Activated naive CD8-positive, alpha-beta T cell treated with anti-CD3 and anti-CD28 coated beads, Interleukin-2, amount 50 U/mL, for 24 hours (primary cell): ENCODE measurements around the gene MLX.

Source experiments
- ATAC-seq: fragments of 150-1000 bp; cut with Tn5 transposase; one replicate; pipeline ENCODE4 v1.10.0; 2021
- DNase-seq: peaks from one replicate; pipeline ENCODE4 v3.0.0; 2021
- H3K27ac Mint-ChIP-seq: one replicate; pipeline ENCODE4 v1.8.0; 2021; ENCODE audit warnings: mild to moderate bottlenecking, mixed read lengths
- H3K27me3 Mint-ChIP-seq: one replicate; pipeline ENCODE4 v1.8.0; 2021; ENCODE audit warnings: mixed read lengths
- H3K36me3 Mint-ChIP-seq: one replicate; pipeline ENCODE4 v1.8.0; 2021; ENCODE audit warnings: low read depth, mixed read lengths
- H3K4me1 Mint-ChIP-seq: one replicate; pipeline ENCODE4 v1.8.0; 2021; ENCODE audit warnings: mixed read lengths
- H3K4me3 Mint-ChIP-seq: one replicate; pipeline ENCODE4 v1.8.0; 2021; ENCODE audit warnings: mild to moderate bottlenecking, moderate library complexity, mixed read lengths
- H3K9me3 Mint-ChIP-seq: one replicate; pipeline ENCODE4 v1.8.0; 2021; ENCODE audit warnings: mixed read lengths

Gene MLX, protein sequence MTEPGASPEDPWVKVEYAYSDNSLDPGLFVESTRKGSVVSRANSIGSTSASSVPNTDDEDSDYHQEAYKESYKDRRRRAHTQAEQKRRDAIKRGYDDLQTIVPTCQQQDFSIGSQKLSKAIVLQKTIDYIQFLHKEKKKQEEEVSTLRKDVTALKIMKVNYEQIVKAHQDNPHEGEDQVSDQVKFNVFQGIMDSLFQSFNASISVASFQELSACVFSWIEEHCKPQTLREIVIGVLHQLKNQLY

DNA sequence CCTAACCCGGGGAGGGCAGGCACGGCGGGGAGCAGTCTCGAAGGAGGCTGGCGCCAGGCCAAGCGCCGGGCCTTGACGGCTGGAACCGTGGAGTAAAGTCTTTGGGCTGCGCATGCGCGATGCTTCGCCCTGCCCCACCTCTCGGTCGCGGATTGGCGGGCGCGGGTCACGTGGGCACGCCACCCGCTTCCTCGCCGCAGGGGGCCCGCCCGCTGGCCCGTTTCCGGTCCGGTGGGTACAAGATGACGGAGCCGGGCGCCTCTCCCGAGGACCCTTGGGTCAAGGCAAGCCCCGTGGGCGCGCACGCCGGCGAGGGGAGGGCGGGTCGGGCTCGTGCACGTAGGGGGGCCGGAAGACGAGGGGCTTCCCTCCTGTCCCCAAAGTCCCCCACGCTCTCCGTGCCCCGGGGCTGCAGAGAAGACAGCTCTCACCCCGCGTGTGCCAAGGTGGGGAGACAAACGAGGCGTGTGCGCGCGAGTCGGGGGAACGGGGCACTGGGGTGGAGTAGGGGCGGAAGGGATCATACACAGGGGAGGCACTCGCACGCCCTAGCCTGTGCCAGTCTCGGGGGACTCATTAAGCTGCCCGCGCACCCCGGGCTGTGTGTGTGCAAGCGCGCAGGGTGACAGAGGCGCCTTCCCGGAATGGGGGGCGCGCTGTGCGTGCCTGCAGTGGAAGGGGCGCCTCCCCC lies at the start of gene MLX:
Gene MLX, plus strand, starts transcription at position 218 of the 691 bp plus-strand sequence. Its CDS starts 25 bp downstream, at position 243.
- Mint-ChIP-seq H3K4me1 (peaks cover 48% of the 10 kb centered on the region), H3K9me3 (no peaks in the 10 kb centered on the region), H3K4me3 (peak within 1 kb of the TSS; percentile 91), H3K27me3 (no peaks in the 10 kb centered on the region), H3K27ac (peak within 1 kb of the TSS; percentile 92), H3K36me3 (peaks cover 46% of the 10 kb centered on the region)
- peak; percentile 73 for ATAC-seq
- DNase-seq: peak; percentile 95

DNA sequence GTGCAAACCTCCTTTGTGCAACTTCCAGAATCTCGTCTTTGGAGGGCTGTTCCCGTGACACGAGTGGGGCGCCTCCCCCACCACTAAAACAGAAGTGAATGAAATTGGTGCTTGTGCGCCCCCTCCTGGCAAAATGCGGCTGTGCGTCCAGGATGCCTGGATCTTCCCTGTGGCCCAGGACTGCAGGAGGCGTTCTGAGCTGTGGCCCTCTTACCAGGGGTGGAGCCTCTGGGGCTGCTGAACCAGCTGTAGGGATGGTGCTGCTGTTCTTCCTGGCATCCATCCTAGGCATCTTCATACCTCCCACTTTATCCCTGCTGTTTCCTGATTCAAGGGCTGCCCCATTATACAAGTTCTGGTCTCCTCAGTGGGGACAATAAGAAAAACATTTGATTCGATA lies 49.4 kb upstream of the MLX start:
- H3K9me3 Mint-ChIP-seq: no peaks in the 10 kb centered on the region
- H3K4me3 Mint-ChIP-seq: no peak overlapping the region
- DNase-seq: peak; percentile 88
- H3K27me3 Mint-ChIP-seq: peaks cover 3% of the 10 kb centered on the region
- peaks cover 6% of the 10 kb centered on the region for H3K4me1 Mint-ChIP-seq
- H3K36me3 Mint-ChIP-seq: peaks cover 8% of the 10 kb centered on the region
- peak; percentile 72 for ATAC-seq
- no peak overlapping the region for H3K27ac Mint-ChIP-seq

DNA sequence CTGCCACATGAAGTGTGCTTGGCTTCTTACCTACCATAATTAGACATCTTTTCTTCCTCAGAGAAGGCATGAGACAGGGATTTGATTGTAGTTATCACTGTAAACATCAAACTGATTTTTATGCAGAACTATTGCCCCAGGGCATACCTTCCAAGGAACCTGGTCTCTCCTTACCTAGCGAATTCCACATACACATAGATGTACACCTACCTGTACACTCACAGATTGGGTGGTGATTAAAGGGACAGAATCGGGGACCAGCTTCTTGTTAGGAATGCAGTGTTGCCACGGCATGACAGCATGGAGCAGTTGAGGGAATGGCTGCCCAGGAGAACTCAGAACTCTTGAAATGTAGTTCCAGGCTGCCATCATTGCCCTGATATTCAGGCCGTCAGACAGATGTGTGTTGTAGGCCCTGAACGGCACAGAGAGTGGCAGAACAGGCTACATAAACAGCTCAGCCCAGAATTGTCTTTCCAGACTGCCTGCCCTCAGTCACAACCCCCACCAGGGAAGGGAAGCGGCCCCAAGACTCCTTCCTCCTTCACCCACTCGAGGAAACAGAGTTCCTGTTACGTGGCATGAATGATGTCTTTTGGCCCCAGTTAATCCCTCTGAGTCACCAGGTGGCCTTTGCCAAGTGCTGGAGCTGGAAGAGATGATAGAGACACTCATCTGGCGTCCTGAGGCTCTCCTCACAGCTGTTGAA lies 48.7 kb upstream of the MLX start:
- ATAC-seq: no peak
- no peak for DNase-seq
- peaks cover 6% of the 10 kb centered on the region for H3K4me1 Mint-ChIP-seq

DNA sequence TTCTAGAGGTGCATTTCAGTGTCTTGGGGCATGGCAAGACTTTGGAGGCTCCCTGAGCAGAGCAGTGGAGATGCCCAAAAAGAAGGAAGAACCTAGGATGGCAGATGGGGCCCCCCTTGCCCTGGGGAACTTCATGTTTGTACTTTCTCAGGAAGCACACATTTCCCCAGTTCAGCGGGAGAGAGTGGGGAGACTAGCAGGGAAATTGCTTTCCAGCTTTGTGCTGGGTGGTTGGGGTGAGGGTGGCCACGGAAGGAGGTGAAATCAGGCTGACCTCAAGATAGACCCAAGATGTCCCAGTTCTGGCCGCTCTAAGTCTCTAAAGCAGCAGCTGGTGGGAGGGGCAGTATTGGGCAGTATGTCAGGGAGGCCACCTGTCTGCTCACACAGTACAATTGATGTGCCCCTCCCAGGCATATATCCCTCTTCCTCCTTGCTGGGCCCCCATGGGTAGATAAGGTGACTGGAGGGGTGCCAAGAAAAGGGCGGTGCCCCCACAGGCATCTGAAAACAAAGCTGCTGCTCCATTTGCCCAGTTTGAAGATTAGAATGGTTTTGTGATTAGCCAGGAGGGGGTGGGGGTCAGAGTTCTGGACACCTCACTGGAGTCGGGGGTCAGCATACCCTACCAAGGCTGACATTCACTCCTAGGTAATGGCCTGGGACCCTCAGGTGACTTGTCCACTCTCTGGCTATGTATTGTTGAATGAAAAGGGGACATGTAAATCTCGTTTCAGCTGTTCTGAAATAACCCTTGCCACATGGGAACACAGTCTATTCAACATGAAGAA lies 48.0 kb upstream of the MLX start:
- DNase-seq: no peak
- H3K27me3 Mint-ChIP-seq: peaks cover 3% of the 10 kb centered on the region
- H3K36me3 Mint-ChIP-seq: peaks cover 8% of the 10 kb centered on the region
- no peak overlapping the region for H3K27ac Mint-ChIP-seq
- no peak overlapping the region for H3K4me3 Mint-ChIP-seq
- H3K9me3 Mint-ChIP-seq: no peaks in the 10 kb centered on the region
- peaks cover 12% of the 10 kb centered on the region for H3K4me1 Mint-ChIP-seq
- ATAC-seq: no peak

More for the DNA sequence above, 48.7 kb upstream of the MLX start:
- Mint-ChIP-seq H3K9me3 (no peaks in the 10 kb centered on the region), H3K27me3 (peaks cover 3% of the 10 kb centered on the region), H3K36me3 (peaks cover 8% of the 10 kb centered on the region), H3K27ac (no peak overlapping the region), H3K4me3 (no peak overlapping the region)

DNA sequence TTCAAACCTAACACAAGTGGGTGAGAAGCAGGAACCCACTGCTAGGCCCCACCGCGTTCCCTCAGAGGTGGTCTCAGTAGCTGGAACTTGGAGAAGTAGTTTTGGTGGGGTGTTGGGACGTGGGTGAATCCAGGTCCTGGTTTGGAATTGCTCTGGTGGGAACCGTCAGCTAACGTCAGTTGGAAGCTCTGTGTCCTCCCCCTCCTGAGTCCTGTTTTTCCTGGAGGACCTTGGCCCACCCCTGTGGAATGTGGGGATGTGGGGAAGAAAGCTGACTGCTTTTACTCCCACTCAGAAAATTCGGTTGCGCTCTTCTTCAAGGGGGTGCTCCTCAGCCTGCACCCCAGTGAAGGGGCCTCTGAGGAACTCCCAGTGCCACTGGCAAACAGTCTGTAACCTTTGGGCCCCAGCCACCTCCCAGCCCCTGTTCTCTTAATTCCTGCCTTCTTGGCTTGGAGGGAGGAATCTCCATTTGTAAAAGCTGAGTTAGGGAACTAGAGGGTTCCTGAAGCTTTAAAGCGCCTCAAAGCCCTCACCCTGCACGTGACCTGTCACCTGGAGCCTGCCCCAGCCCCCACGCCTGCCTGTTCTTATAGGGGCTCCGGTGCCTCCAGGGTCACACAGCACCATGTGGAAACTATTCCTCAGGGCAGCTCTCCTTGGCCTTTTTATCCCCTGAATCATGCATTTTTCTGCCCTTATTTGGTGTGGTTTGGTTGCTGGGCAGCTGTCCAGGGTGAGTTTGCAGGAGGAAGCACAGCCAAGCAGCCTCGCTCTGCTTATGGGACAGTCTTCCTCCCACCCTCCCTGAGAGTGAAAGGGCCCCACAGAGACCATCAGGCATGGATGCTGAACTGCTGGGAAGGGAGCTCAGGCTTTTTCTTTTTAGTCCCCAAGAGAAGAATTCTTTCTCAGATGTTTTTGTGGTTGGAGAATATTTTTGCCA lies 47.1 kb upstream of the MLX start:
- Mint-ChIP-seq H3K4me1 (peaks cover 19% of the 10 kb centered on the region), H3K36me3 (peaks cover 8% of the 10 kb centered on the region), H3K9me3 (no peaks in the 10 kb centered on the region), H3K27ac (no peak overlapping the region), H3K4me3 (no peak overlapping the region), H3K27me3 (peaks cover 3% of the 10 kb centered on the region)
- no peak for DNase-seq
- ATAC-seq: no peak

DNA sequence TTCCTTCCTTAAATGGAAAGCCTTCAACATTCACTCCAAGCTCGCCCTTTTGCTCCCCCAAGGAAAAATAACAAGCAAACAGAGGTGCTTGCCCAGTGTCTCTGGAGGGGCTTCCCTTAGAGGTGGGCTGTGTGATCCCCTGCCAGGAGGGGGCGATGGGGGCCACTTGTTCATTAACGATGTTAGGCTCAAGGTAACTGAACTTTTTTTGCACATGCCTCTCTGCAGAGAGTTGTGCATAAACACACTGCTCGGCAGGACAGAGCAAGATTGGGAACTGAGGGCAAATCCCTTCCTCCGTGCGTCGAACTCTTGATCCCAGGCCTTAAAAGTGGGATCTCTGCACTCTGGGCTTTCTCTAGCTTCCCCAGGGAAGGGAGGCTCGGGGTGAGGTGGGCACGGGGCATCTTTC lies 46.4 kb upstream of the MLX start:
- H3K36me3 Mint-ChIP-seq: peaks cover 8% of the 10 kb centered on the region
- H3K27me3 Mint-ChIP-seq: peaks cover 3% of the 10 kb centered on the region
- H3K27ac Mint-ChIP-seq: no peak overlapping the region
- DNase-seq (peak; percentile 49), ATAC-seq (no peak)
- H3K4me3 Mint-ChIP-seq: no peak overlapping the region
- H3K4me1 Mint-ChIP-seq: peaks cover 19% of the 10 kb centered on the region
- H3K9me3 Mint-ChIP-seq: no peaks in the 10 kb centered on the region

DNA sequence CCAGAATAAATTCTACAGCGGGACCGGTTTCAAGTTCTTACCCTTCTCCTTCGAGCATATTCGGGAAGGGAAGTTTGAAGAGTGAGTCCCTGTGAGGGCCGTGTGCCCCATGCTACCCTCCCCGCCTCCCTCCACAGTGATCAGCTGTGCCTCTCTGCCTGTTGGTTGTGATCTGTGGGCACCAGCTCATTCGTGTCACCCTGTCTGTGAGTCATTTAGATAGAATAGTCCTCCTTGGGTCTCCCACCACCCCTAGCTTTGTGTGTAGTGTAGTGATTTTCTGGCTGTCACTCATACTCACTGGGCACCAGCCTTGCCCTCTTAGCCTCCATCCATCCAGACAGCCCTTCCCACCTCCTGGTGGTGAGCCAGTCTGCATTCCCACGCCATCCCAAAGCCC lies 45.9 kb upstream of the MLX start:
- no peak overlapping the region for H3K27ac Mint-ChIP-seq
- H3K9me3 Mint-ChIP-seq: no peaks in the 10 kb centered on the region
- peaks cover 3% of the 10 kb centered on the region for H3K27me3 Mint-ChIP-seq
- H3K36me3 Mint-ChIP-seq: peaks cover 8% of the 10 kb centered on the region
- ATAC-seq: peak; percentile 22
- H3K4me3 Mint-ChIP-seq: no peak overlapping the region
- peaks cover 19% of the 10 kb centered on the region for H3K4me1 Mint-ChIP-seq
- no peak for DNase-seq

DNA sequence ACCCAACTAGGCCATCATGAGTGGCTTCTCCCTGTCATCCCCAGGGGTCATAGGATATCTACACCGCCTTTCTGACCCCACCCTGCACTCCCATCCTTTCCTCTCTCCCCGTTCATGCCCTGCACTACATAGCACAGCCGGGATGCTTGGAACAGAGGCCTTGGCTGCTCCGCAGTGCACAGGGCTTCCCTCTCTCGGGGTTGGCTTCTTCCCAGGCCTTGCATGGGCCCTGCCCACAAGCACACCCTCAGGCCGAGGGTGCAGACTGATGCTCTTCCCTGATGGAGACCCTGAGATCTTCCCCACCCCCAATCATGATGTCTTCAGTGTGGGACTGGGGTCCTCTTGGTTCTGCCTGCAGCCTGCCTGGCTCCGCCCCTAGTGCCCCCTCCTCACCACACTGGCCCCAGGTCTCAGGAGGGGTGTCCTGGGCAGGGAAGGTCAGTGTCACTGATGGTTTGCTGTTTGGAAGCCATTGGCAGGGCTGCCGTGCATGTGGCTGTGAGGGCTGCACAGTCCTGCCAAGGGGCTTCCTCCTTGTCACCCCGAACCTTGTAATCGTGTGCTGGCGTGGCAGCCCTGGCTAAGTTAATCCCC lies 45.1 kb upstream of the MLX start:
- Mint-ChIP-seq H3K36me3 (peaks cover 8% of the 10 kb centered on the region), H3K27me3 (peaks cover 3% of the 10 kb centered on the region), H3K4me3 (no peak overlapping the region), H3K4me1 (peaks cover 19% of the 10 kb centered on the region), H3K27ac (no peak overlapping the region), H3K9me3 (no peaks in the 10 kb centered on the region)
- DNase-seq (no peak), ATAC-seq (no peak)

DNA sequence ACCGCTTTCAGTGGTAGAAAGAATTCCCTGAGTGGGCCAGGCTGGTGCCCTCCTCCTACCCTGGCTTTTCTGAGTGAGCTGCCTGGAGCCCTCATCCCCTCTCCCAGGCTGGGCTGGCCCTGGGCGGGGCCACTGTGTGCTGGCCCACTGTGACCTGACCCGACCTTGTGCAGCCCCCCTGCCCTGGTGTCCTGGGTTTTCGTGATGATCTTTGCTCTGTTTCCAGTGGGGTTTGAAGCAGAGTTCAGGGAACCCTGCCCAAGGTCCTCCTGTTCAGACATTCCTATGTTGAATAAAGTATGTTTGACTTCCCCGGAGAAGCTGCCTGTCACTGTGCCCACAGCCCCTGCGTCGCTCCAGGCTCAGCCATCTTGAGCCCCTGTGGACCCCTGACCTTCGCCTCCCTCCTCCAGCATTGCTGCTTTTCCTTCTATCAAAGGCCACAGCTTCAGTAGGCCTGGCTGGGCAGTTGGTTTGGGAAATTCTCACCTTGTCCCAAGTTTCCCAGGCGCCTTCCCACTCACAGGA lies 44.6 kb upstream of the MLX start:
- H3K4me1 Mint-ChIP-seq: peaks cover 20% of the 10 kb centered on the region
- DNase-seq (no peak), ATAC-seq (no peak)
- H3K27me3 Mint-ChIP-seq: peaks cover 3% of the 10 kb centered on the region
- no peak overlapping the region for H3K27ac Mint-ChIP-seq
- no peak overlapping the region for H3K4me3 Mint-ChIP-seq
- peaks cover 8% of the 10 kb centered on the region for H3K36me3 Mint-ChIP-seq
- H3K9me3 Mint-ChIP-seq: no peaks in the 10 kb centered on the region

DNA sequence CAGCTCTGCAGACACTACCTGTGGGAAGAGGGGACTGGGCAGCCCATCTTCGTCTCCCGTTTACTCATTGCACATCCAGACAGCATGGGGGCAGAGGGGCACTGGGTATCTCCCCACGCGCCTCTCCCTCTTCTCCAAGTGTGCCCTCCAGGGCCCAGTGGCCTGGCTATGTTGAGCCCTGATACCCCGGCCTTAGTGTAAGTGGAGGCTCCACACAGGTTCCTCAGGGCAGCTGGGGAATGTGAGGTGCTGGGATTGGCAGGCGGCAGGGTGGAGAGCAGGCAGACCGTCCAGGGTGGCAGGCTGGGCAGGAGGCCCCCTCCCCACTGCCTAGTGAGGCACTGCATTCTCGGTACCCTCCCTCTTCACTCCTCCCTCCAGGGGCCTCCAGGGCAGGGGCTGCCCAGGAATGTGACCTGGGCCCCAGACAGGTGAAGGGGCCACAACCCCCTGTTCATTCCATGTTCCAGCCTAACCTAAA lies 44.1 kb upstream of the MLX start:
- no peak for ATAC-seq
- no peak for DNase-seq
- H3K36me3 Mint-ChIP-seq: peaks cover 8% of the 10 kb centered on the region
- H3K9me3 Mint-ChIP-seq: no peaks in the 10 kb centered on the region
- peaks cover 18% of the 10 kb centered on the region for H3K4me1 Mint-ChIP-seq
- H3K27me3 Mint-ChIP-seq: peaks cover 3% of the 10 kb centered on the region
- no peak overlapping the region for H3K4me3 Mint-ChIP-seq
- no peak overlapping the region for H3K27ac Mint-ChIP-seq

DNA sequence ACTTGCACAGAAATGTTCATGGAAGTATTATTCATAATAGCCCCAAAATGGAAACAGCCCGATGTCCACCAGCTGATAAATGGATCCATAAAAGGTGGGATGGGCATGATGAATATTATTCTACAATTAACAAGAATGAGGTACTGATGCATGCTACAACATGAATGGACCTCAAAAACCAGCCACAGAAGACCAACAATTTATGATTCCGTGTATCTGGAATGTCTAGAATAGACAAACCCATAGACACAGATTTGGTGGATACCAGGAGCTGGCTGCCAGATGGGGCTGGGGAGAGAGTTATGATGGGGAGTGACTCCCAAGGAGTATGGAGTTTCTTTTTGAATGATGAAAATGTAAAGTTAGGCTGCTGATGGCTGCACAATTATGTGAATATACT lies 41.7 kb upstream of the MLX start:
- Mint-ChIP-seq H3K36me3 (peaks cover 8% of the 10 kb centered on the region), H3K4me1 (peaks cover 35% of the 10 kb centered on the region), H3K9me3 (no peaks in the 10 kb centered on the region), H3K27me3 (peaks cover 3% of the 10 kb centered on the region), H3K4me3 (no peak overlapping the region), H3K27ac (peak overlapping the region; percentile 29)
- ATAC-seq (no peak), DNase-seq (no peak)

DNA sequence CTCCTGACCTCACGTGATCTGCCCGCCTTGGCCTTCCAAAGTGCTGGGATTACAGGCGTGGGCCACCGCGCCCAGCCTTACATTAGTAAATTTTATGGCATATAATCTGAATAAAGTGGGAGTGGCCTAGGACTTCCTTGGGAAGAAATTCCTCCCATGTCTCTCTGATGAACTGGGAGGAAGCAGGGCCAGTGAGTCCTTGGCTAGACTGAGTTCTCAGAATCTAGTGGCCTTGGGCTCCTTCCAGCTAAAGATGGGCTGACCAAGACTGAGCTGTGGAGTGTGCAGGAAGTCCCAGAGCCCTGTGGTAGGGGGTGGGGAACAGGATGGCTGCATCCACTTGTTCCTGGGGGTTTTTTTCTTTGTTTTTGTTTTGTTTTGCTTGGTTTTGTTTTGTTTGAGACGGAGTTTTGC lies 40.9 kb upstream of the MLX start:
- DNase-seq (no peak), ATAC-seq (no peak)
- no peak overlapping the region for H3K27ac Mint-ChIP-seq
- no peak overlapping the region for H3K4me3 Mint-ChIP-seq
- H3K9me3 Mint-ChIP-seq: no peaks in the 10 kb centered on the region
- peaks cover 7% of the 10 kb centered on the region for H3K36me3 Mint-ChIP-seq
- peaks cover 41% of the 10 kb centered on the region for H3K4me1 Mint-ChIP-seq
- peaks cover 3% of the 10 kb centered on the region for H3K27me3 Mint-ChIP-seq

DNA sequence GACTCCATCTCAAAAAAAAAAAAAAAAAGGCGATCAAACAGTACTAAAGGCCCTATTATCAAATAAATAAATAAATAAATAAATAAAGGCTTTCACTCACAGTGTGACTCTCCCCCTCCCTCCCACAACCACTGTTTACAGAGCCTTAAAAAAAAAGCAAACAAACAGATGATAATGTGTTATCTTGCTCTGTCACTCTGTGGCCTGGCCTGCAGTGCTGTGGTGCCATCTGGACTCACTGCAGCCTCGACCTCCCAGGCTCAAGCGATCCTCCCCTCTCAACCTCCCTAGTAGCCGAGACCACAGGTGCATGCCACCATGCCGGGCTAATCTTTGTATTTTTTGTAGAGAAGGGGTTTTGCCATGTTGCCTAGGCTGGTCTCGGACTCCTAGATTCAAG lies 39.0 kb upstream of the MLX start:
- no peak for ATAC-seq
- H3K4me3 Mint-ChIP-seq: no peak overlapping the region
- H3K4me1 Mint-ChIP-seq: peaks cover 49% of the 10 kb centered on the region
- no peak overlapping the region for H3K27ac Mint-ChIP-seq
- no peak for DNase-seq
- H3K36me3 Mint-ChIP-seq: no peaks in the 10 kb centered on the region
- H3K9me3 Mint-ChIP-seq: no peaks in the 10 kb centered on the region
- no peaks in the 10 kb centered on the region for H3K27me3 Mint-ChIP-seq
